GM18499 (cell line): ENCODE data around the gene FAM53B.
"Not testable (repeated sequence)": the region's sequence is repeated elsewhere in the genome, so short reads cannot be mapped to it uniquely, and the experiment has no call there.

ENCODE experiments used
- ATAC-seq: cut with Tn5 transposase; IDR thresholded peaks from one replicate; pipeline ENCODE4 v1.9.1; 2021; ENCODE audit warnings: moderate number of reproducible peaks; ENCODE audit not compliant: insufficient read depth, unreplicated experiment

The FAM53B gene

GRCh38 chr10:124619195-124619594 is 125.0 kb downstream of the FAM53B start:
- no peak for ATAC-seq

- ATAC-seq: no peak
Measured at GRCh38 chr10:124618470-124619073, 125.6 kb downstream of the FAM53B start.

- no peak for ATAC-seq
Measured at GRCh38 chr10:124616836-124617130, 127.4 kb downstream of the FAM53B start.

GRCh38 chr10:124616040-124616835 is 127.9 kb downstream of the FAM53B start:
- ATAC-seq: no peak

- ATAC-seq: no peak
Measured at GRCh38 chr10:124615259-124615658, 128.9 kb downstream of the FAM53B start.

GRCh38 chr10:124614003-124614659 is 130.0 kb downstream of the FAM53B start:
- peak; percentile 61 for ATAC-seq

- no peak for ATAC-seq
Measured at GRCh38 chr10:124612611-124613498, 131.3 kb downstream of the FAM53B start.

- no peak for ATAC-seq
Measured at GRCh38 chr10:124611738-124612137, 132.4 kb downstream of the FAM53B start.

GRCh38 chr10:124610851-124611250 is 133.3 kb downstream of the FAM53B start:
- ATAC-seq: not testable (repeated sequence)

GRCh38 chr10:124610186-124610585 is 134.0 kb downstream of the FAM53B start:
- ATAC-seq: not testable (repeated sequence)

- ATAC-seq: no peak
Measured at GRCh38 chr10:124609698-124610097, 134.5 kb downstream of the FAM53B start.

- no peak for ATAC-seq
Measured at GRCh38 chr10:124608093-124608721, 136.0 kb downstream of the FAM53B start.

- no peak for ATAC-seq
Measured at GRCh38 chr10:124607693-124608092, 136.5 kb downstream of the FAM53B start.

- no peak for ATAC-seq
Measured at GRCh38 chr10:124606822-124607221, 137.4 kb downstream of the FAM53B start.

- ATAC-seq: no peak
Measured at GRCh38 chr10:124605856-124606812, 138.0 kb downstream of the FAM53B start.

- no peak for ATAC-seq
Measured at GRCh38 chr10:124605481-124605855, 138.7 kb downstream of the FAM53B start.

- ATAC-seq: no peak
Measured at GRCh38 chr10:124605001-124605370, 139.2 kb downstream of the FAM53B start.

GRCh38 chr10:124604214-124605000 is 139.8 kb downstream of the FAM53B start:
- no peak for ATAC-seq
